H1 (cell line): ENCODE measurements around the gene LY6G6C. TPM values are rescaled to one million over a fixed set of nuclear protein-coding genes. Genes with fewer than 3 reads are reported as not detected.

Source experiments
- CTCF ChIA-PET: fragments of 300-600 bp; sonication (Branson Sonifier 250); formaldehyde crosslinking; loops from one replicate; lab custom pipeline; 2021; ENCODE audit not compliant: partially characterized antibody; lab: Charles Lee
- POLR2A ChIA-PET: fragments of 300-600 bp; sonication (Branson Sonifier 250); formaldehyde crosslinking; loops from one replicate; lab custom pipeline; 2021; ENCODE audit warnings: inconsistent platforms; ENCODE audit not compliant: partially characterized antibody; lab: Charles Lee
- DNase-seq, 2 experiments: peaks; one replicate each; pipeline versions ENCODE4 v3.0.0 to v3.0.0-alpha.2; 2010 to 2022; ENCODE audit warnings: low spot score in 2 of 2, low read depth in 1 of 2, mixed read lengths in 1 of 2
- FAIRE-seq: peaks from 2 replicates; lab custom pipeline; 2011; peaks lifted over from hg19 to GRCh38; lab: Jason Lieb, UNC
- H2AFZ ChIP-seq: 2 replicates; pipeline ENCODE4 v1.8.1; 2012; ENCODE audit warnings: low read length, inconsistent platforms
- H2AK5ac ChIP-seq: 2 replicates; pipeline ENCODE4 v1.6.1; 2013; ENCODE audit warnings: low read depth, low read length
- H2BK120ac ChIP-seq: replicated peaks from 2 replicates; pipeline ENCODE3; 2013; ENCODE audit warnings: low read depth, low read length, inconsistent platforms
- H2BK12ac ChIP-seq: 2 replicates; pipeline ENCODE4 v1.6.1; 2013; ENCODE audit warnings: low read depth, low read length
- H2BK15ac ChIP-seq: 2 replicates; pipeline ENCODE4 v1.6.1; 2013; ENCODE audit warnings: low read length
- H2BK20ac ChIP-seq: 2 replicates; pipeline ENCODE4 v1.6.1; 2013; ENCODE audit warnings: low read length
- H2BK5ac ChIP-seq: 2 replicates; pipeline ENCODE4 v1.6.1; 2013; ENCODE audit warnings: low read depth, low read length
- H3K14ac ChIP-seq: 2 replicates; pipeline ENCODE4 v1.6.1; 2013; ENCODE audit warnings: inconsistent platforms; ENCODE audit not compliant: insufficient read length
- H3K18ac ChIP-seq: 2 replicates; pipeline ENCODE4 v1.6.1; 2013; ENCODE audit warnings: low read length; ENCODE audit errors: extremely low read depth
- H3K23ac ChIP-seq: 2 replicates; pipeline ENCODE4 v1.6.1; 2013; ENCODE audit warnings: inconsistent platforms; ENCODE audit not compliant: insufficient read length
- H3K23me2 ChIP-seq: 2 replicates; pipeline ENCODE4 v1.6.1; 2013; ENCODE audit warnings: low read depth, low read length
- H3K27ac ChIP-seq: 2 replicates; pipeline ENCODE4 v1.6.1; 2011; ENCODE audit warnings: low read depth, low read length, inconsistent platforms
- H3K27me3 ChIP-seq, 4 experiments: replicated peaks in 1 of 4; 1 replicate in 1 of 4; 2 replicates in 3 of 4; pipeline versions ENCODE4 v1.6.1 to v1.8.1; 2011 to 2013; ENCODE audit warnings: low read length in 3 of 4, mild to moderate bottlenecking in 3 of 4, inconsistent platforms in 2 of 4, mixed read lengths in 2 of 4, moderate library complexity in 1 of 4; ENCODE audit not compliant: control insufficient read depth in 3 of 4, insufficient read depth in 3 of 4; ENCODE audit errors: extremely low read depth in 1 of 4
- H3K36me3 ChIP-seq, 4 experiments: 2 replicates each; pipeline versions ENCODE4 v1.6.1 to v1.8.1; 2011 to 2013; ENCODE audit warnings: mild to moderate bottlenecking in 4 of 4, low read length in 3 of 4, moderate library complexity in 2 of 4, control low read depth in 1 of 4, inconsistent platforms in 1 of 4; ENCODE audit not compliant: insufficient read depth in 4 of 4, control insufficient read depth in 2 of 4
- H3K4ac ChIP-seq: replicated peaks from 2 replicates; pipeline ENCODE3; 2013; ENCODE audit warnings: low read length, low read depth, mixed read lengths, inconsistent platforms; ENCODE audit not compliant: insufficient read length
- H3K4me1 ChIP-seq, 4 experiments: replicated peaks in 1 of 4; 1 replicate in 1 of 4; 2 replicates in 3 of 4; pipeline versions ENCODE4 v1.6.1 to v1.8.1; 2011 to 2013; ENCODE audit warnings: low read length in 3 of 4, inconsistent platforms in 2 of 4, mixed read lengths in 1 of 4; ENCODE audit not compliant: insufficient read depth in 4 of 4, control insufficient read depth in 3 of 4
- H3K4me2 ChIP-seq, 2 experiments: 2 replicates each; pipeline versions ENCODE4 v1.6.1 to v1.8.1; 2011 to 2013; ENCODE audit warnings: low read depth in 2 of 2, low read length in 2 of 2, control low read depth in 1 of 2, inconsistent platforms in 1 of 2, mild to moderate bottlenecking in 1 of 2; ENCODE audit not compliant: insufficient read depth in 1 of 2
- H3K4me3 ChIP-seq, 4 experiments: fragments of 200-600, 300-600 bp in 1 of 4; sonication (generic), shearing (Covaris generic), sonication (Bioruptor Twin) in 1 of 4; 2 replicates each; pipeline versions ENCODE4 v1.5.1 to v1.8.1; 2011 to 2016; ENCODE audit warnings: low read length in 4 of 4, low read depth in 3 of 4, control low read depth in 2 of 4, inconsistent platforms in 2 of 4, mild to moderate bottlenecking in 2 of 4, mixed read lengths in 1 of 4, moderate library complexity in 1 of 4; ENCODE audit not compliant: insufficient read depth in 2 of 4; ENCODE audit errors: extremely low read depth in 1 of 4
- H3K56ac ChIP-seq: replicated peaks from 2 replicates; pipeline ENCODE3; 2013; ENCODE audit warnings: low read depth, mild to moderate bottlenecking, mixed read lengths, low read length, inconsistent platforms; ENCODE audit not compliant: insufficient read length
- H3K79me1 ChIP-seq: 2 replicates; pipeline ENCODE4 v1.6.1; 2013; ENCODE audit warnings: low read depth, low read length, control low read depth
- H3K79me2 ChIP-seq, 2 experiments: 2 replicates each; pipeline versions ENCODE4 v1.6.1 to v1.8.1; 2012 to 2013; ENCODE audit warnings: low read length in 2 of 2, mild to moderate bottlenecking in 2 of 2, inconsistent platforms in 1 of 2; ENCODE audit not compliant: insufficient read depth in 2 of 2, control insufficient read depth in 1 of 2
- H3K9ac ChIP-seq, 4 experiments: replicated peaks in 1 of 4; 1 replicate in 1 of 4; 2 replicates in 3 of 4; pipeline versions ENCODE4 v1.6.1 to v1.8.1; 2011 to 2013; ENCODE audit warnings: low read depth in 3 of 4, low read length in 3 of 4, control low read depth in 2 of 4, mild to moderate bottlenecking in 2 of 4, moderate library complexity in 2 of 4, inconsistent platforms in 1 of 4; ENCODE audit errors: extremely low read depth in 1 of 4
- H3K9me3 ChIP-seq, 2 experiments: 2 replicates each; pipeline versions ENCODE4 v1.6.1 to v1.8.1; 2012 to 2013; ENCODE audit warnings: mild to moderate bottlenecking in 2 of 2, moderate library complexity in 2 of 2, control low read depth in 1 of 2, inconsistent platforms in 1 of 2, low read depth in 1 of 2, low read length in 1 of 2, mixed read lengths in 1 of 2; ENCODE audit not compliant: insufficient read depth in 2 of 2
- H4K20me1 ChIP-seq, 2 experiments: replicated peaks in 1 of 2; 2 replicates each; pipeline versions ENCODE3 to v1.8.1; 2011 to 2013; ENCODE audit warnings: inconsistent platforms in 2 of 2, low read length in 2 of 2, mild to moderate bottlenecking in 1 of 2; ENCODE audit not compliant: insufficient read depth in 2 of 2, control insufficient read depth in 1 of 2
- H4K5ac ChIP-seq: 2 replicates; pipeline ENCODE4 v1.6.1; 2013; ENCODE audit warnings: low read length, low read depth, mixed read lengths, inconsistent platforms; ENCODE audit not compliant: insufficient read length
- H4K8ac ChIP-seq: 2 replicates; pipeline ENCODE4 v1.8.0; 2013; ENCODE audit warnings: mild to moderate bottlenecking, moderate library complexity, low read length, inconsistent platforms; ENCODE audit not compliant: insufficient read depth; ENCODE audit errors: extremely low read depth
- H4K91ac ChIP-seq: replicated peaks from 2 replicates; pipeline ENCODE3; 2013; ENCODE audit warnings: low read length, mixed read lengths, inconsistent platforms; ENCODE audit not compliant: insufficient read length
- CBX8 ChIP-seq: fragments of 300-800, 300-1000 bp; sonication (generic); IDR thresholded peaks from 2 replicates; pipeline ENCODE4 v1.7.1; 2016; ENCODE audit warnings: low read depth, low read length, borderline replicate concordance
- WGBS, 2 experiments: shearing (Covaris generic) in 1 of 2; methylation state at CpG; one replicate each; pipeline versions ENCODE4 v1.1.6 to v1.1.7; 2013 to 2015; ENCODE audit warnings: low lambda C conversion rate in 2 of 2, mixed read lengths in 2 of 2, inconsistent platforms in 1 of 2, low coverage in 1 of 2, missing lambda C conversion rate in 1 of 2; ENCODE audit not compliant: insufficient replicate concordance in 2 of 2, insufficient coverage in 1 of 2, insufficient read length in 1 of 2; ENCODE audit errors: extremely low coverage in 1 of 2, missing lambda C conversion rate in 1 of 2; 5-methylcytosine and 5-hydroxymethylcytosine counted together
- polyA plus RNA-seq, 7 experiments: library from polyadenylated mRNA; depleted of rRNA in 3 of 7; stranded (reverse) in 5 of 7; unstranded in 2 of 7; fragments of >200 nt in 5 of 7; fragments of 200-250 nt in 2 of 7; gene quantifications; 1 replicate in 5 of 7; 2 replicates in 1 of 7; 4 replicates in 1 of 7; pipeline versions ENCODE4 v1.2.1 to v1.2.3, GENCODE V29; 2011 to 2013; ENCODE audit warnings: missing spikeins in 2 of 7, mixed read lengths in 2 of 7
- total RNA-seq: library from RNA; stranded (reverse); fragmentation: NEBNext Ultra II Directional; extraction: Animal tissue kit (Norgen Biotek cat#: 25700); gene quantifications from 2 replicates; pipeline ENCODE4 v1.2.1, GENCODE V29; 2021

LY6G6C gene
- total and polyA plus RNA-seq, 2 of the 8 experiments (the other 6 are each of a cell fraction or from before 2014, with no cell fraction given), result 0.23 TPM; not detected in 1

GRCh38 chr6:31706599-31706998 lies 14.9 kb downstream of the LY6G6C start, which contains the start of gene LY6G6F:
TSS of gene LY6G6F (plus strand) at chr6:31706866. CDS start at chr6:31706907, 41 bp downstream.
- no peak within 1 kb of the TSS for H4K5ac ChIP-seq
- H4K8ac ChIP-seq, result peak within 1 kb of the TSS; percentile 82; the same call in 1 of the 2 replicates
- peaks cover 4% of the 10 kb centered on the region; the same call in 1 of the 2 replicates for H3K79me1 ChIP-seq
- no peak within 1 kb of the TSS for H2BK20ac ChIP-seq
- no peak within 1 kb of the TSS for H2BK5ac ChIP-seq
- H3K23ac ChIP-seq, result no peak within 1 kb of the TSS
- H3K9ac ChIP-seq, result no peak within 1 kb of the TSS
- H3K9me3 ChIP-seq, result no peaks in the 10 kb centered on the region
- H2BK15ac ChIP-seq, result no peak within 1 kb of the TSS
- CTCF ChIA-PET, result interaction anchor here (0.7 to 1.6 kb wide), 5 partner anchors 9 to 63 kb away, joined by 3 to 6 read pairs (median 3); partner anchors contain the start of gene LY6G6D
- H3K14ac ChIP-seq, result no peak within 1 kb of the TSS
- H3K4me3 ChIP-seq, result no peak within 1 kb of the TSS
- H3K23me2 ChIP-seq, result peaks cover 11% of the 10 kb centered on the region; the same call in 1 of the 2 replicates
- no peak for FAIRE-seq
- H2BK120ac ChIP-seq, result no peak within 1 kb of the TSS
- H3K56ac ChIP-seq, result no peak within 1 kb of the TSS
- H3K79me2 ChIP-seq, result peaks cover 0 to 7% of the 10 kb centered on the region in 2 experiments; a peak in 2 of 4 replicates
- no peaks in the 10 kb centered on the region for H4K20me1 ChIP-seq
- H3K4me1 ChIP-seq, result peaks cover 2 to 8% (median 3%) of the 10 kb centered on the region in 4 experiments; a peak in 5 of 7 replicates
- DNase-seq, result no peak
- no peak within 1 kb of the TSS for H2AFZ ChIP-seq
- H3K27ac ChIP-seq, result no peak within 1 kb of the TSS
- no peak within 1 kb of the TSS for H3K4ac ChIP-seq
- no peaks in the 10 kb centered on the region for H3K27me3 ChIP-seq
- no peaks in the 10 kb centered on the region for H3K36me3 ChIP-seq
- no peak within 1 kb of the TSS for H4K91ac ChIP-seq
- TF ChIP-seq CBX8, result no peak
- TF ChIP-seq, all 59 proteins: peak for 0
- H3K18ac ChIP-seq, result no peak within 1 kb of the TSS
- no peak within 1 kb of the TSS for H3K4me2 ChIP-seq
- no peak within 1 kb of the TSS for H2AK5ac ChIP-seq
- WGBS, 2 experiments, result 77% methylated on average over 3 of the region's 3 CpGs; no CpG with 5 or more reads in 1 of the 2 experiments
- no peak within 1 kb of the TSS for H2BK12ac ChIP-seq
- POLR2A ChIA-PET, result interaction anchor here (0.9 to 1.1 kb wide), 3 partner anchors 33 to 108 kb away, joined by 3 to 5 read pairs (median 3); partner anchors contain the start of gene MSH5
